HG02798 (cell line): ENCODE results near the gene ATP2A1.
"Not testable (repeated sequence)": the region's sequence is repeated elsewhere in the genome, so short reads cannot be mapped to it uniquely, and the experiment has no call there.

Source experiments
- ATAC-seq: cut with Tn5 transposase; IDR thresholded peaks from one replicate; pipeline ENCODE4 v1.9.1; 2021; ENCODE audit warnings: mild to moderate bottlenecking; ENCODE audit not compliant: unreplicated experiment, poor library complexity

ATP2A1 gene

GRCh38 chr16:28858421-28858820 lies 19.9 kb upstream of the ATP2A1 start:
- no peak for ATAC-seq

- ATAC-seq = no peak
Measured at GRCh38 chr16:28859326-28859725, 19.0 kb upstream of the ATP2A1 start.

DNA sequence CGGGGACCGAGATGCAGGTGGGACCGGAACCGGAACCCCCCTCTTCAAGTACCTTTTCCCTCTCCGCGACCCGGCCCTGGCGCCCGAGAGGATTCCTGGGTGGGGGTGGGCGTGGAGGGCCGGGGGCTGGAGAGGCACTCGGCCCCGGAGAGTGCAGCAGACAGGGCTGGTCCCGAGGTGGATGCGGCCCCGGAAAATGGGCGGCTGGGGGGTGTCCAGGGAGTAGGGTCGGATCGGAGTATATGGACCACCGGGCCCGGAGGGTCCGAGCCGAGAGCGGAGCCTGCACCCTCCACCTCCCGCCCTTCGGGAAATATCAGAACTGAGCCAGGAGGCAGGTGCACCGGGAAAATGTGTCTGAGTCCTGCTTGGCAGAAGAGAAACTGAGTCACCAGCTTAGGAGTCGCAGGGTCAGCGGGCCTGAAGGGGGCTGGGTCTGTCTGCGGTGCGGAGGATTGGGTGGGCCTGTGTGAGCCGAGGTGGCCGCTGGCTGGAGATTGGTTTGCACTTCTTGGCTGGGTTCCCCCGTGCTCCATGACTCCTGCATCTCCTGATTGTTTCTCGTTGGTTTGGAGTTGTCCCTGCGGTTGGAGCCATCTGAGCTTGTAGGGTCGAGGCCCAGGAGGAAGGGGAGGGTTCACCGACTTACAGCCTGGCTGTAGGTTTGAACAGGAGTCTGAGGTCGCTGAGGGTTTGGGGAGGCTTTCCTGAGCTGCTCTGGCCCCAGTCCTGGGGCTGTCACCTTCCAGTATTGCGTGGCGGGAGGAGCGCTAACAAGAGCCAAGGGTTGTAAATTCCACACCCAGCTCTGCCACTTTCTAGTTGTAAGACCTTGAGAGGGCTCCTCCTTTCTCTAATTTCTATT lies 14.1 kb upstream of the ATP2A1 start:
- no peak for ATAC-seq

DNA sequence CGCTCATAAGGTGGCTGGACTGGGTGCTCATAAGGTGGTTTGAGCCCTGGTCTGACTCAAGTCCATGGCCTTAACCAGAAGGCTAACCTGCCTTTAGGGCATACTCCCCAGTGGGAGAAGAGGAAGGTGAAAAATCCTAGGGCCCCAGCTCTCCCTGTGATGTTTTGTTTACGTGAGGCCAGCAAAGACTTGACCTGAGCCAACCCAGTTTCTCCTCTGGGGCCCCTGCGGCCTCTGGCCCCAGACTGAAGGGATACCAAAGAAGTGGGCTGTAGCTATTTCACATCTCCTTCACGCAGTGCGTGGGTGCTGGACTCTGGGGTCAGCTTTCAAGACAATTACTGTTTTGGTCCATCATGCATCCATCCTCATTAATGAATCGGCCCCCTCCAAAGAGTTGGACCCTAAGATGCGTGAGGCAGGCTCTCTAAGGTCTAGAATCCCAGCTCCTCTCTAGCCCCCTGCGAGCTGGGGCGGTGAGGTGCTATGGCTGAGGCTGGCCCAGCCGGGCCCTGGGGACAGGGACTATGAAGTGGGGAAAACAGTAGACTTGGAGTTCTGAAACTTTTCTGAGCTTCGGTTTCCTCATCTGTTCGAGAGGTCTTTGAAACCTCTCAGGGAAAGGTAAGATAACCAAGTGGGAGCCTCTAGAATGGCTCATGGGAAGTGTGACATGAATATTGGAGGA lies 13.1 kb upstream of the ATP2A1 start:
- no peak for ATAC-seq

- ATAC-seq = no peak
Measured at GRCh38 chr16:28865722-28866453, 12.4 kb upstream of the ATP2A1 start.

- ATAC-seq = no peak
Measured at GRCh38 chr16:28866454-28866804, 11.9 kb upstream of the ATP2A1 start.

DNA sequence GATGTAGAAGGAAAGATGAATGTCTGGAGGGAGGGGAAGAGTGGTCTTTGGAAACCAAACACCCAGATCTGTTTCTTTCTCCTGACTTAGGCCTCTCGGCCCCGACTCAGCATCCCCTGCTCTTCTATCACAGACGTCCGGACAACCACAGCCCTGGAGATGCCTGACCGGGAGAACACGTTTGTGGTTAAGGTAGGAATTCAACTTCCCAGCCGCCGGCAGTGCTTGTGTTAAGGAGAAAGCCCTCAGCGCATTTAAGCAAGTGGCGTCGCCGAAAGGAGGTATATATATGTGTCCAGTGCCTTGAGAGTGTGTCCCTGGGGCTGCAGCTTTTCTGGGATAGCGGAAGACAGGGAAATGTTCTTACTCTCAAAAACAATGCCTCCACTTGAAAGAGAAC lies 11.0 kb upstream of the ATP2A1 start:
- no peak for ATAC-seq

GRCh38 chr16:28867646-28868045 lies 10.6 kb upstream of the ATP2A1 start:
- ATAC-seq = not testable (repeated sequence)

GRCh38 chr16:28869201-28869600 lies 9.1 kb upstream of the ATP2A1 start:
- ATAC-seq = no peak

- ATAC-seq = no peak
Measured at GRCh38 chr16:28872952-28873351, 5.3 kb upstream of the ATP2A1 start.

DNA sequence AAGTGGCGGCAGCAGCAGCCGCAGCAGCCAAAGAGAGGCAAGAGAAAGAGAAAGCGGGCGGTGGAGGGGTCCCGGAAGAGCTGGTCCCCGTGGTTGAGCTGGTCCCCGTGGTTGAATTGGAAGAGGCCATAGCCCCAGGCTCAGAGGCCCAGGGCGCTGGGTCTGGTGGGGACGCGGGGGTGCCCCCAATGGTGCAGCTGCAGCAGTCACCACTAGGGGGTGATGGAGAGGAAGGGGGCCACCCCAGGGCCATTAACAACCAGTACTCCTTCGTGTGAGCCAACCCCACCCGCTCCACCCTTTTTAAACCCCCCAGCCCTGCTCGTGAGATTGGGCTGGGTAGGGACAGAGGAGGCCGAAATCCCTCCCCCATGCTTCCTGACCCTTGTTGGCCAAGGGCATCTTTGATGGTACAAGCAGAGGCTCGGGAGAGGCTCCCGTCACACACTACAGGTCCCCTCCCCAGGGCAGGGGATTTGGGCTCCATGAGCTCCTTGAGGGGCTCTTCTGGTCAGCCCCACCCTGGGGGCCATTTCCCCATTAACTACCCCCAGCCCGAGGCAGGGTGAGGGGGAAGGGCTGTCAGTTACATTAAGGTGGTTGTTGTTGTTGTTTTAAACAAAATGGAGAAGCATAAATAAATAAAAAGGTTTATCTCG lies 4.6 kb upstream of the ATP2A1 start:
- no peak for ATAC-seq

DNA sequence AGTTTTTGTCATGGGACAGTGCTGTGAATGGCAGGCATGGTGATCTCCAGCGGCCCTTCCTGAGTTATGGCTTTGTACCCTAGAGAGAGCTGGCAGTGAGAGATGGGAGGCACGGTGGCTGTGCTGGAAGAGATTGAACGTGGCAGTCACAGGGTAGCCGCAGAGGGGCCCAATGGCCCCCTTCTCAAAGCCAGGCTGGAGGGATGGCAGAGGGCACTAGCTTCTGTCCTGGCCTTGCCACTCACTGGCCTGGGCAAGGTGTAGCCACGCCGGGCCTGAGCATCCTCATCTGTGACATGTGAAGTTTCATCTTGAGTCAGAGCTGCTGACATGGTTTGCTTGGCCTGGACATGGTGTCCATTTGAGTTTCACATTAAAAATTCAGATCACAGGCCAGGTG lies 3.9 kb upstream of the ATP2A1 start:
- no peak for ATAC-seq

DNA sequence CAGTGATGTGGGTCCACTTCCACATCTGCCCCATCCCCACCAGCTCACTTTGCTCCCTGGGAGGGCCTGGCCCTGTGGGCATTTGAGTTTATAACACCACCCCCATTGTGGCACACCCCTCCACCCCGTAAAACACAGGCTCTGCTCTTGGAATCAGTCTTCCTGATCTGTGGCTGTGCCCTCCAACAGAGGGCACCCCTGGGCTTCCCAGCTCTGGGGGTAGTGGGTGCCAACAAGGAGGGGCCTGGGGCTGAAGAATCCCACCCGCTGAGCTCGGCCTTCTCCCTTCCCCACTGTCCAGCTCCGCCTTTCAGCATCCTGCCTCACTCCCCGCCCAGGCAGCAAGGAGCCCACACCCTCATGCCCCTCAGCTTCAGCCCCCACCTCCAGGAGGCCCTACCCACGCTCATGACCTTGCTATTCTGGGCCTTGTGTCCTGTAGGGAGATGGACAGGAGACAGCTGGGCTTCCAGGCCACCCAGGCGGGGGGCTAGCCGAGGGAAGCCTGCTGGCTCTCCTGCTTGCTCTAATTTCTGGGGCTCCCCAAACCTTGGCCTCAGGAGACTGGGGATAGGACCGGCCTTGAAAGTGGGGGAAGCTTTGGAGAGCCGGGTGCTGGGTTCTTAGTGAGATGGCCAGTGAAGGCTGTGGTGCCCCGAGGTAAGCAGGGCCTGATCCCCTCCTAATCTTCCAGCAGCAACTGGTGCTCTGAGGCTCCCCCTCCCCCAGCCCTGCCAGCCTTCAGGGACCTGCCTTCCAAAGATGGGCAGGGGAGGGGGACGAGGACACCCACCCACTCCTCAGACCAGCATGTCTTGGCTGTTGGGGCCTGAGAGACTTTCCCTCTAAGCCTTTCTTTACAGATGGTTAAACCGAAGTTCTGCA lies 2.9 kb upstream of the ATP2A1 start:
- no peak for ATAC-seq

DNA sequence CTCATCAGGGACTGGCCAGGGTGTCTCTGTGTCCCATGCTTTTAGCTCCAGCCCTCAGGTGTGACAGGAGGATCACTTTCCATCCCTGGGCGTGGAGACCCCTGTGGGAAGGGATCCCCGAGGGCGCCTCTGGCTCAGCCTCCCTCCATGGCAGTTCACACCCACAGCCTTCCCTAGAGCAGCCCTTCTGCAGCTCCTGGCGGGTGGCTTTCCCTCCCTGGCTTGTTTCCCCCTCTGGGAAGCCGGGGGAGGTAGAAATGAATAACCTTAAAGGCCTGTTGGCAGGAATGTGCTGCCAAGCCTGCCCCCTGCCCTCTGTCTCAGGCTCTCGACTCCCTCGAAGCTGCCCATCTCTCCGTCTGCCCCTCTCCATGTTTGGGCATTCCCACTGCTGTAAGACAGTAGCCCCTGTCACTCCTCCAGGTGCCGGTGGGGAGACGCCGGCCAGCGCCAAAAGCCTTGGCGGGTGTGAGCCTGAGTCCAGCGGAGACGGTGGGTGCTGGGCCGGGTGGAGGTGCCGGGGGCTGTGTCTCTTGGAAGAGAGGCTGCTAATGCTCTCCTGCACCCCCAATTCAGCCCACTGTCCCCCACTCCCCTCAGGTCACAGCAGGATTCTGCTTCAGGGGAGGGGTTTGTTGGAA lies 2.1 kb upstream of the ATP2A1 start:
- ATAC-seq = no peak

DNA sequence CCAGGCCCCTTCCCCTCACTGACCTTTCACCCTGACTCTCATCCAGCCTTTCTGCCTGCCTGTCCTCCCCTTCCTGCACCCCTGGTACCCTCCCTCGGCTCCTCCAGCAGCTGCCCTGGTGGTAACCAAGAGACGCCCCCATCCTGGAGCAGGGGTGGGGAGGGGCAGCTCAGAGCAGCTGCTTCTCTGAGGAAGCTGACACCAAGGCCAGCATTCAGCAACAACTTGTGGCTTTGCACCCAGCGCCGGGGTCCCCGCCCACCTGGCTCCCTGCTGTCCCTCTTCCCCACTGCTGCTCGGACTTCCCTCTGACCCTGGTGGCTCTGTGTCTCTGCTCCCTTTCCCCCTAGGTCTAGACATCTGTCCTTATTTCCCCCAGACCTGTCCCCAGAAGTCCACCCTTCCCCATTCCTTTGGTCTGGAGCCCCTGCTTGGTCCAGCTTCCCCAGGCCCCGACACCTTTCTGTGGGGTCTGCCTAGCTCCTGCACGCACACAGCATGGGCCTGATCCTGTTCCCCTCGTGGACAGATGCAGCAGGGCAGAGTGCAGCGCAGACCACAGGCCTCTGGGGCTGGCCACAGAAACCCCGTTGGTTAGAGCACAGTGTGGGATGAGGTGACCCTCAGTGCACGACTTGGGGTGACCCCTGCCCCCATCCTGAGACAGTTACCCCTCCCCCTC lies 1.2 kb upstream of the ATP2A1 start:
- ATAC-seq = no peak

DNA sequence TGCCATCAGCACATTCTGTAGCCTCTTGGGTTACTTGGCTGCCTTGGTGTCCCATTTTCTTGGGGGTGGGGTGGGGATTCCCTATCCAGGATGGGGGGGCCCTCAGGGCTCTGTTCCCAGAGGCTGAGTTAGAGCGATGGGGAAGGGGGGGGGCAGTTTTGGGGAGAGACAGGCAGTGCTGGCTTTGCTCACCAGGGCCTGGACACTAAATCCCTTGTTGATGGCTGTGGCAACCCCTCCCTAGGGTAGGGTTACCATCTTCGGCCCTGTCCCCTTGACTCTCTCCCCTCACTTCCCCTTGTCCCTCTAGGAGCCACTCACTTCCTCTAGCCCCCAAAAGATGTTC lies 660 bp upstream of the ATP2A1 start:
- no peak for ATAC-seq

GRCh38 chr16:28879261-28879840 lies 1.1 kb downstream of the ATP2A1 start:
- ATAC-seq = peak; percentile 29

DNA sequence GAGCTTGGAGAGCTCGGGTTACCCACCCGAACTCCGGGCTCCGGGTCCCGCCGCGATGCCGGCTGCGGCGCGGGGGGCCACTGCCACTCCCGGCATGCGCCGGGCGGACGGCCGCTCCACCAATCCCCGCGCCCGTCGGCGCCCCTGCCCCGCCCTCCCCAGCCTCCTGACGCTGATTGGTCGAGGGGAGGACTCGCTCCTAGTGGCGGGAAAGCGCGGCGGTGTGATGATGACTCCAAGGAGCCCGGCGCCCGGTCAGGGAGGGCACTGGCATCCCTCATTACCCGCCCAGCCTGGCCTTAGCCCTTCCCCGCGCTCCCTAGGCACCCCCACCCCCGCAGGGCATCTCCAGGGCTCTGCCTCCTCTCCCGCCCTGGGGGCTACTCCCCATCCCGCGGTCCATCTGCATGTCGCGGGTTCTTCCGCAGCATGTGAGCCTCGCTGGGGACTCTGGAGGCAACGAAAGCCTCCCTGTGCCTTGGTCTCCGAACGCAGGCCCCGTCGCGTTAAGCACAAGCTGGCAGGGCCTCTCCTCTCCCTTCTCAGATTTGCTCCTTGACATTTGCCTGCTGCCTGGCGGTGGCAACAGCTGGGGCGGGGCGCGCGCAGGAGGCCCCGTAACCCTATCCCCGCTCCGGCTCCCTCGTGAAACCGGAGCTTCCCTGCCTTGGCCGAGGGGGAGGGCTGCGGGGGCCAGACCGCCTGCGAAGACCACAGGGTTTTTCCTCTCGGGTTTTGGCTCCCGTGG lies 1.7 kb downstream of the ATP2A1 start:
- peak; percentile 94 for ATAC-seq
